ENCODE data around the gene PDE10A. TPM values are rescaled to one million over a fixed set of nuclear protein-coding genes. Genes with fewer than 3 reads are reported as not detected.

The PDE10A gene
- total and polyA plus RNA-seq, 2 of the 13 experiments (the other 11 are each of a cell fraction or from before 2014, with no cell fraction given), result not detected

DNA sequence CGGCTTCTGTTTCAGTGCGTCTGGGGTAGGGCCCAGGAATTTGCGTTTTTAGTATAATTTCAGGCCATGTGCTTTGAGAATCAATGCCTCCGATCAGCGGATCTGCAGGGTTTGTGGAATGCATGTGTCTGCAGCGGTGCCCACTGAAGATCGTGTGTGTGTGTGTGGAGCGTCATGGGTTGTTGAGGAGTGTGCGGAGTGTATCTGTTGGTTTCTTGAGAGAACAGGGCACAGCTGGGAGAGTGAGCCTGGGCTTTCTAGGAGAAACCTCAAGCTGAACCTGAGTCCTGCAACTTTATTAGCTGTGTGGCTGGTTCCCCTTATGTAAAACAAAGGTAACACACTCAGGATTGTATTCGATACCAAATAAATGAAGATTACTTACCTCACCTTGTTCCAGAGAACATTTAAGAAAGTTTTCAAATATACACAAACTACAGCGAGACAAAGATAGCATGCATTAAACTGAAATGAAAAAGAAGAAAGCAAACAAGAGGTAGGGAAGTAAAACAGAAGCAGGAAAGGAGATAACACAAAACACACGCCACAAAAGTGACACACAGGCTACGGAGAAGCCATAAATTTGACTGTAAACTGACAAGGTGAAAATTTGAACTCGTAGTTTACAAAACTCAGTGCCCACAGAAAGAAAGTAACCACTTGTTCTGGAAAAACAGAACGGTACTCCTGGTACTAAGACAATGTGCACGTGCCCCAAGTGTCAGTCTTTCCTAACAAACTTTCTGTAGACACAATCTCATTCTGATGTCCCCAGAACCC is 28.8 kb downstream of the PDE10A start:
- no peak overlapping the region for H3K4me3 ChIP-seq (replicated peaks in 1 of 3; ENCODE audit: insufficient read depth in 1 of 3, low read depth in 2 of 3, low read length in 3 of 3)
- H3K27ac ChIP-seq (ENCODE audit: extremely low read length, insufficient read depth, low read length), result no peak overlapping the region
- no peaks in the 10 kb centered on the region for H3K79me2 ChIP-seq (ENCODE audit: insufficient read depth, low read length)
- H3K4me1 ChIP-seq (ENCODE audit: insufficient read depth, low read length), result 0 out of 2 replicates have a peak, but pooled peaks cover 7% of the 10 kb centered on the region
- no peak overlapping the region for H3K4me2 ChIP-seq (ENCODE audit: low read depth, low read length)
- ChIA-PET CTCF (ENCODE audit: low intra/inter-chr PET ratio, low total read pairs) (no interaction called here), POLR2A (no interaction called here)
- FAIRE-seq (no peak), ATAC-seq (no peak), DNase-seq (ENCODE audit: low spot score) (no peak)
- intact Hi-C loops (cut with micrococcal nuclease; ENCODE audit: unreplicated experiment) (no loop called here), in situ Hi-C loops (cut with HindIII; ENCODE audit: extremely low pct_ligation_motif_present, low pct_unique_long_range_greater_than_20kb) (no loop called here)
- WGBS (ENCODE audit: low lambda C conversion rate), result 29% methylated on average over 16 of the region's 16 CpGs
- no peak overlapping the region for H3K9ac ChIP-seq (ENCODE audit: insufficient read depth, low read depth, low read length)
- TF ChIP-seq ARNT2 (CRISPR knock-in tag; IDR thresholded peaks at IDR 0.05; ENCODE audit: low read depth), result no peak
- no peak for TF ChIP-seq KMT2B (CRISPR knock-in tag; IDR thresholded peaks at IDR 0.05)
- no peak for TF ChIP-seq SP5 (CRISPR knock-in tag; IDR thresholded peaks at IDR 0.05; ENCODE audit: borderline replicate concordance, low read depth)
- TF ChIP-seq JUNB (CRISPR knock-in tag; IDR thresholded peaks at IDR 0.05; ENCODE audit: borderline replicate concordance), result no peak
- TF ChIP-seq ZNF644 (CRISPR knock-in tag; IDR thresholded peaks at IDR 0.05; ENCODE audit: low read depth), result no peak
- TF ChIP-seq ZNF552 (CRISPR knock-in tag; IDR thresholded peaks at IDR 0.05; ENCODE audit: borderline replicate concordance), result no peak
- TF ChIP-seq ZNF557 (CRISPR knock-in tag; IDR thresholded peaks at IDR 0.05), result no peak
- TF ChIP-seq ZNF275 (CRISPR knock-in tag; IDR thresholded peaks at IDR 0.05; ENCODE audit: borderline replicate concordance), result no peak
- no peak for TF ChIP-seq ZNF616 (CRISPR knock-in tag; IDR thresholded peaks at IDR 0.05; ENCODE audit: low read depth)
- no peak for TF ChIP-seq LCORL (IDR thresholded peaks at IDR 0.05)
- TF ChIP-seq LCORL (CRISPR knock-in tag; IDR thresholded peaks at IDR 0.05), result no peak
- no peak for TF ChIP-seq ZNF646 (CRISPR knock-in tag; IDR thresholded peaks at IDR 0.05)
- TF ChIP-seq RBAK (CRISPR knock-in tag; IDR thresholded peaks at IDR 0.05), result no peak
- H2AFZ ChIP-seq (ENCODE audit: low read length), result no peak overlapping the region
- H3K36me3 ChIP-seq (replicated peaks in 1 of 2; ENCODE audit: control insufficient read depth in 1 of 2, insufficient read depth in 2 of 2, low read length in 2 of 2), result no peaks in the 10 kb centered on the region
- H4K20me1 ChIP-seq (ENCODE audit: insufficient read depth, low read length), result no peaks in the 10 kb centered on the region
- no peaks in the 10 kb centered on the region for H3K9me3 ChIP-seq (ENCODE audit: low read length)
- peaks cover 0 to 24% of the 10 kb centered on the region in 2 experiments; a peak in 3 of 5 replicates for H3K27me3 ChIP-seq (ENCODE audit: control insufficient read depth in 1 of 2, insufficient read depth in 2 of 2, low read length in 2 of 2)
- BruUV-seq (replicated peaks), result no TSS peak

All from HepG2 (cell line).